ENCODE results near the gene STIMATE.

GRCh38 chr3:52897130-52898122 lies at the start of gene STIMATE:
- TF ChIP-seq, protein P1, sequence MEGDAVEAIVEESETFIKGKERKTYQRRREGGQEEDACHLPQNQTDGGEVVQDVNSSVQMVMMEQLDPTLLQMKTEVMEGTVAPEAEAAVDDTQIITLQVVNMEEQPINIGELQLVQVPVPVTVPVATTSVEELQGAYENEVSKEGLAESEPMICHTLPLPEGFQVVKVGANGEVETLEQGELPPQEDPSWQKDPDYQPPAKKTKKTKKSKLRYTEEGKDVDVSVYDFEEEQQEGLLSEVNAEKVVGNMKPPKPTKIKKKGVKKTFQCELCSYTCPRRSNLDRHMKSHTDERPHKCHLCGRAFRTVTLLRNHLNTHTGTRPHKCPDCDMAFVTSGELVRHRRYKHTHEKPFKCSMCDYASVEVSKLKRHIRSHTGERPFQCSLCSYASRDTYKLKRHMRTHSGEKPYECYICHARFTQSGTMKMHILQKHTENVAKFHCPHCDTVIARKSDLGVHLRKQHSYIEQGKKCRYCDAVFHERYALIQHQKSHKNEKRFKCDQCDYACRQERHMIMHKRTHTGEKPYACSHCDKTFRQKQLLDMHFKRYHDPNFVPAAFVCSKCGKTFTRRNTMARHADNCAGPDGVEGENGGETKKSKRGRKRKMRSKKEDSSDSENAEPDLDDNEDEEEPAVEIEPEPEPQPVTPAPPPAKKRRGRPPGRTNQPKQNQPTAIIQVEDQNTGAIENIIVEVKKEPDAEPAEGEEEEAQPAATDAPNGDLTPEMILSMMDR (IDR thresholded peaks at IDR 0.05): no peak
- TF ChIP-seq POLR2A (IDR thresholded peaks at IDR 0.05): no peak
